Smooth muscle cell of the umbilical artery (primary cell): Measurements from ENCODE around the gene PUS10. TPM values are rescaled to one million over a fixed set of nuclear protein-coding genes. Genes with fewer than 3 reads are reported as not detected.

Source experiments
- total RNA-seq: library from RNA; depleted of rRNA; stranded (reverse); fragments of >200 nt; gene quantifications from 2 replicates; pipeline ENCODE4 v1.2.3, GENCODE V29; 2014

The PUS10 gene
- 10.4 and 12.2 TPM in 2 replicates for total RNA-seq

GRCh38 chr2:61017556-61018317, at the start of gene PUS10, which contains the start of gene PEX13:
PUS10 (minus strand) TSS chr2:61018255; CDS start chr2:61011890, 6,365 bp downstream.
PEX13 (plus strand) TSS chr2:61017720; CDS start chr2:61017760, 40 bp downstream.

DNA sequence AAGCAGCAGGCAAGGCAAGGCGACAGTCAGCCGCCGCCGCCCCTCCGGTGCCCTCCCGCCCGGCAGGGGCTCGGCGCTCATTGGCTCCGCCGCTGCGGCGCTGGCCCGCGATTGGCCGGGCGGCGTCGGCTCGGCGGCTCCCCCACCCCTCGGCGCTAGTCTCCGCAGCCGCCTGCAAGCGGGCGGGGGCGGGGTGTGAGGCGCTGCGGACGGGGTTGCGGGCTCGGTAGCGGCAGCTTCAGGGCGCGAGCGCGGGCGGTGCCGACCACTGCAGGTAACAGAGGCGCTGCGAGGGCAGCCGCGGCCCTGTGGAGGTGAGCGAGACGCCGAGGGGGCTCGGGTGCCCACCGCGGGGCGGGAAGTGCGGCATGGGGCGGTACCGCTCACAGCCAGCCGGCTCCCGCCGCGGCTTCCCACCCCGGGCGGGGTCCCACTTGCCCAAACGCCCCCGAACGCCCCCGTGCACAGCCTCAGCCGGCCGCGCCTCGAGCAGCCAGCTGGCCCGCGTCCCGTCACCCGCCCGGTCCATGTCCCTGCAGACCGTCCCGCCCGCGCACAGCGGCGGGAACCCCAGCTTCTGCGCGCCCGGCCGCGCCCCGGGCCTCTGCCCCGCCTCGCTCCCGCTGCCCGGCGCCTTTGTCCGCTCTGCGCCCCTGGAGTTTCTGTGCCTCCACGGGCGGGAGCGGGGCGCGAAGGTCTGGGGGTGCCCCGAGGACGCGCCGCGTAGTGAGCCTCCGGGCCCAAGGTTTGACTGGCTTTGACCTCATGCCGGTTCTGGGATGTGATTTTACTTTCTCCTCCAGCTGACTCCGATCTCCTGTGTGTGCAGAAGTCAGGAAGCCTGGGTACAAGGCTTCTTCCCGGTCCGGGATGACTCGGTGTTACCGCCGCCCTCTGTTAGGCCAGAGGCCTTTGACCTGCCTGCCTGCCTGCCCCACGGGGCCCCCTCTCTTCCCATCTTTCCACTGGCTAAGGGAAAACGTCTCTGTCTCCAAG, 48.0 kb upstream of the PUS10 start, which contains the start of gene SANBR:
SANBR (plus strand) TSS at position 158 of the 996 bp plus-strand sequence. CDS start 4,480 bp downstream, outside the sequence.

Other genes starting within 250 kb of the PUS10 start
- gene REL, start 136.7 kb downstream of the PUS10 start, total RNA-seq: 3.9 and 6.6 TPM in 2 replicates
- 41.1 and 43.7 TPM in 2 replicates for gene PEX13, start 535 bp downstream of the PUS10 start, total RNA-seq
- 7.4 and 11.8 TPM in 2 replicates for gene SANBR, start 47.6 kb upstream of the PUS10 start, total RNA-seq
- gene C2orf74, start 143.9 kb upstream of the PUS10 start, total RNA-seq: 10.1 and 10.2 TPM in 2 replicates